HEK293 (cell line): ENCODE results near the gene KCNS1.

Experiments
- BCL11A ChIP-seq: fragments of 450-650 bp; formaldehyde crosslinking; IDR thresholded peaks from 2 replicates; pipeline ENCODE4 v1.5.1; 2016; ENCODE audit warnings: low read depth, missing biosample characterization, missing genetic modification characterization
- MEIS1 ChIP-seq: sonication (generic); formaldehyde crosslinking; IDR thresholded peaks from 2 replicates; pipeline ENCODE4 v1.8.1; 2022; ENCODE audit warnings: missing genetic modification reagents, mild to moderate bottlenecking, borderline replicate concordance
- ZBTB26 ChIP-seq: fragments of 450-650 bp; formaldehyde crosslinking; optimal IDR thresholded peaks from 2 replicates; pipeline ENCODE3; 2016; ENCODE audit warnings: missing biosample characterization, mild to moderate bottlenecking, missing genetic modification characterization
- ZIC2 ChIP-seq: fragments of 450-650 bp; formaldehyde crosslinking; IDR thresholded peaks from 2 replicates; pipeline ENCODE4 v1.5.1; 2016; ENCODE audit warnings: missing biosample characterization, missing genetic modification characterization
- ZNF23 ChIP-seq: fragments of 450-650 bp; formaldehyde crosslinking; IDR thresholded peaks from 2 replicates; pipeline ENCODE4 v1.5.1; 2016; ENCODE audit warnings: missing biosample characterization, missing genetic modification characterization, borderline replicate concordance
- ZNF311 ChIP-seq: fragments of 450-650 bp; formaldehyde crosslinking; IDR thresholded peaks from 2 replicates; pipeline ENCODE4 v1.5.1; 2017; ENCODE audit warnings: missing biosample characterization, missing genetic modification characterization, borderline replicate concordance
- ZNF335 ChIP-seq: fragments of 450-650 bp; formaldehyde crosslinking; conservative IDR thresholded peaks from 2 replicates; pipeline ENCODE4 v1.5.1; 2016; ENCODE audit warnings: missing biosample characterization, missing genetic modification characterization
- ZSCAN4 ChIP-seq: fragments of 450-650 bp; formaldehyde crosslinking; IDR thresholded peaks from 2 replicates; pipeline ENCODE4 v1.5.1; 2017; ENCODE audit warnings: missing biosample characterization, missing genetic modification characterization
- TF ChIP-seq, protein P1 (sequence below): fragments of 450-650 bp; formaldehyde crosslinking; IDR thresholded peaks from 2 replicates; pipeline ENCODE4 v1.5.1; 2016; ENCODE audit warnings: missing biosample characterization, missing genetic modification characterization
- TF ChIP-seq, protein P2 (sequence below): fragments of 450-650 bp; IDR thresholded peaks from 2 replicates; pipeline ENCODE4 v1.5.1; 2018; ENCODE audit warnings: missing biosample characterization, mild to moderate bottlenecking, missing genetic modification characterization

- TF ChIP-seq ZBTB26 (tag by site-specific recombination) (no peak), ZIC2 (no peak), ZSCAN4 (no peak), MEIS1 (CRISPR knock-in tag) (no peak), ZNF311 (tag by site-specific recombination) (no peak), ZNF335 (tag by site-specific recombination) (no peak), BCL11A (tag by site-specific recombination) (no peak), ZNF23 (tag by site-specific recombination) (no peak)
- TF ChIP-seq, protein P1, sequence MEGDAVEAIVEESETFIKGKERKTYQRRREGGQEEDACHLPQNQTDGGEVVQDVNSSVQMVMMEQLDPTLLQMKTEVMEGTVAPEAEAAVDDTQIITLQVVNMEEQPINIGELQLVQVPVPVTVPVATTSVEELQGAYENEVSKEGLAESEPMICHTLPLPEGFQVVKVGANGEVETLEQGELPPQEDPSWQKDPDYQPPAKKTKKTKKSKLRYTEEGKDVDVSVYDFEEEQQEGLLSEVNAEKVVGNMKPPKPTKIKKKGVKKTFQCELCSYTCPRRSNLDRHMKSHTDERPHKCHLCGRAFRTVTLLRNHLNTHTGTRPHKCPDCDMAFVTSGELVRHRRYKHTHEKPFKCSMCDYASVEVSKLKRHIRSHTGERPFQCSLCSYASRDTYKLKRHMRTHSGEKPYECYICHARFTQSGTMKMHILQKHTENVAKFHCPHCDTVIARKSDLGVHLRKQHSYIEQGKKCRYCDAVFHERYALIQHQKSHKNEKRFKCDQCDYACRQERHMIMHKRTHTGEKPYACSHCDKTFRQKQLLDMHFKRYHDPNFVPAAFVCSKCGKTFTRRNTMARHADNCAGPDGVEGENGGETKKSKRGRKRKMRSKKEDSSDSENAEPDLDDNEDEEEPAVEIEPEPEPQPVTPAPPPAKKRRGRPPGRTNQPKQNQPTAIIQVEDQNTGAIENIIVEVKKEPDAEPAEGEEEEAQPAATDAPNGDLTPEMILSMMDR (tag by site-specific recombination), result no peak
- TF ChIP-seq, protein P2, sequence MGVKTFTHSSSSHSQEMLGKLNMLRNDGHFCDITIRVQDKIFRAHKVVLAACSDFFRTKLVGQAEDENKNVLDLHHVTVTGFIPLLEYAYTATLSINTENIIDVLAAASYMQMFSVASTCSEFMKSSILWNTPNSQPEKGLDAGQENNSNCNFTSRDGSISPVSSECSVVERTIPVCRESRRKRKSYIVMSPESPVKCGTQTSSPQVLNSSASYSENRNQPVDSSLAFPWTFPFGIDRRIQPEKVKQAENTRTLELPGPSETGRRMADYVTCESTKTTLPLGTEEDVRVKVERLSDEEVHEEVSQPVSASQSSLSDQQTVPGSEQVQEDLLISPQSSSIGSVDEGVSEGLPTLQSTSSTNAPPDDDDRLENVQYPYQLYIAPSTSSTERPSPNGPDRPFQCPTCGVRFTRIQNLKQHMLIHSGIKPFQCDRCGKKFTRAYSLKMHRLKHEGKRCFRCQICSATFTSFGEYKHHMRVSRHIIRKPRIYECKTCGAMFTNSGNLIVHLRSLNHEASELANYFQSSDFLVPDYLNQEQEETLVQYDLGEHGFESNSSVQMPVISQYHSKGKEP (tag by site-specific recombination), result no peak
These were observed 3.9 kb upstream of the KCNS1 start for GRCh38 chr20:45104786-45105185.
